HG03039 (cell line): ENCODE results near the gene AUTS2.

Experiments
- ATAC-seq: cut with Tn5 transposase; IDR thresholded peaks from one replicate; pipeline ENCODE4 v1.9.1; 2021; ENCODE audit warnings: mild to moderate bottlenecking, moderate library complexity; ENCODE audit not compliant: unreplicated experiment

The AUTS2 gene

DNA sequence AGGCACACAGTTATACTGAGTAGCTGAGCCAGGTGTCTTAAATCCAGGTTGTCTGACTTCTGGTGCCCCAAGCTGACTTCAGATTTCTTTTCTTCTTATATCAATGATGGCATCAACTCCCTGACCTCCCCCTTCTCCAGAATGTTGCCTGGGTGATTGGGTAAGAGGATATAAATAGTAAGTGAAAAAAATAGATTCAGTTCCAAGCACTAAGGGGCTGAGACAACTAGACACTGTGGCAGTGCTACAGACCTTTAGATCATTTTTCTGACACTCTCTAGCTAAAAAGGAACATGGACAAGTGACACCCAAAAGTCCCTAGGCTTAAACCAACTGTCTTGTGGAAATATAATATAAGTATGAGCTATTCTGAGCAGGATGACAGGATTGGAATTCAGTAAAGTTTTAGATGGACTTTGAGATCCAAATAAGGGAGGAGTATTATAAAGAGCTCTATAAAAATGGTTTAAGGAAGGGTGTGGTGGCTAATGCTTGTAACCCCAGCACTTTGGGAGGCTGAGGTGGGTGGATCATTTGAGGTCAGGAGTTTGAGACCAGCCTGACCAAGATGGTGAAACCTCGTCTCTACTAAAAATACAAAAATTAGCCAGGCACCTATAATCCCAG is 944.6 kb downstream of the AUTS2 start:
- no peak for ATAC-seq

DNA sequence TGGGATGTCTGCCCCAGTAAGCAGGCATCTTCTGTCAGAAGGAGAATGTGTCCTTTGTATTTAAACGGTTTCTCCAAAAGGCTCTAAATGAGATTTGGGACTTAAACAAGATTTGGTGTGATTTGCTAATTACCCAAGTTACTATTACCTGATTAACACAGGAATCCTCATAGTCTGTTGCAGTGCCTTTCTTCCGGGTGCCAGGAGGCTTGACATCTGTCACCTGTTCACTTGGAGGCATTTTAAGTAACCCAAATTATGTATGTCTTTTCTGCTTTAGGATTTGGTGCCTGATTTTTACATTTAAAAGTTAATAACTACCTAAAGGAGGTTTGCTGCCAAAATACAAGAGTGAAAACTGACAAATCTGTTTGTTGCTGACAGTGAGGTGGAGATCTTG is 945.7 kb downstream of the AUTS2 start:
- no peak for ATAC-seq

GRCh38 chr7:70545214-70545613 is 946.9 kb downstream of the AUTS2 start:
- ATAC-seq = no peak

DNA sequence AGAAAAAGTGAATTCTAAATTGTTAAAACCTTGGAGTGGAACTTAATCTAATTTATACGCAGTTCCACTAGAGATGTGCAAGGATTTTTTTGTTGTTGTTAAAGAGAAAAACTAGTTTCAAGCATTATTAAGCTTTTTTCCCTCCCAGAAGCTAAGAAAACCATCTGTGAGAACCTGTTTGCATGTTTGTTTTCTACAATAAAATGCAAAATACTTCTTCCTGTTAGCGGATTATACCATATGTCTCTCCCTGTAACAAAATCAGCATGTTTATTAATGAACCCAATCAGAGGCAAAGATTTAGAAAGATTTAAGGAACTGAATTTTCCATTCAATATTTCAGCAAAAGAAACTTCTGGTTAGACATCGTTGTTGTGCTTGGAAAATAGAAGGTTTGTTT is 953.9 kb downstream of the AUTS2 start:
- ATAC-seq = no peak

DNA sequence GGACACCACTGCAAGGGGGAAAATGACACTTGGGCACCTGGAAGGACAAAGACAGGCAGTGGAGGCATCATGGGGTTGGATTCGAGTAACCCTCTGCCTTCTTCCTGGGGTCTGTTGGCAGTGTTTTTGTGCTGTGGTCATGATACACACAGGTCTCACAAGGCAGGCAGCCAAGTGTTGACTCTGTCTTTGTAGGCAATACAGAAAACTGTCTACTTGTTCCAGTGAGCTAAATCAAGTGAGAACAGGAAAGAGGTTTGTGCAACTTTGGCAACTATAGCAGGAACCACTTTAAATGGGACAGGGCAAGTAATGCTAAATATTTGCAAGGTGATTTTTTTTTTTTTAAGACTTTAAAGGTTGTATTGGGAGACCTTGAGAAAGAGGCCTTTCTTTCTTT is 955.1 kb downstream of the AUTS2 start:
- ATAC-seq = no peak

GRCh38 chr7:70554646-70555045 is 956.4 kb downstream of the AUTS2 start:
- ATAC-seq = no peak

- ATAC-seq = no peak
Measured at GRCh38 chr7:70556761-70557160, 958.5 kb downstream of the AUTS2 start.

DNA sequence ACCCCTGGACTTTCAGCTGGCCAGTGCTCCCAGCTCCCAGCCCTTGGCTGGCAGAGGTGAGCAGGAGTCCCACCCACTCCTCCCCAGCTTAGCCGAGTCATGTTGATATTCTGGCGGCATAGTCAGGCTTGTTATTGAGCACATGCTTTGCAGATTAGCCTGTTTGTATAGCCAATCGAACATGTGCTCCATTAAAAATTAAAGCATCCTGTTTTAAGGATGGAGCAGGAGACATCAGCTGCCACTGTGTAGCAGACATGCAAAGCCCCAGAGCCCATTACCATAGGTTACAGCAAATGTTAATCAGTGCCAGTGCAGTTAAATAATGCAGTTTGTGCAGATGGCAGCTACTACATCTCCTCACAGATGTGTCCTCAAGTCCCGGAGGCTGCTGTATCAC is 959.1 kb downstream of the AUTS2 start:
- ATAC-seq = no peak

DNA sequence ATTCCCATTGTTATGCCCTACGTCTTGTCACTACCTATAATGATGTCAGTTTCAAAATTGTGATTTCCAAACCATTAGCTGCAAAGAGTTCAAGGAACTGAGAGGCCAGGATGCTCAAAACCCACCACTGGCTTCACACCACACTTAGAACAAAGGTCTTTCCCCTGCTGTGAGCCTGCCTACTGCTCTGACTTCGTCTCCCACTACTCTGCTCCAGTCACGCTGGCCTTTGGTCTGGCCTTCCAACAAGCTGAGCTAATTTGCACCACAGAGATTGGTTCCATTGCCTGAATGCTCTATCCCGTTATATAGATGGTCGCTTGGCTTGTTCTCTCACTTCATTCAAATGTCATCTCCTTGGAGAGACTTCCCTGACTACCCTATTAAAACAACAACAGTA is 961.5 kb downstream of the AUTS2 start:
- no peak for ATAC-seq

DNA sequence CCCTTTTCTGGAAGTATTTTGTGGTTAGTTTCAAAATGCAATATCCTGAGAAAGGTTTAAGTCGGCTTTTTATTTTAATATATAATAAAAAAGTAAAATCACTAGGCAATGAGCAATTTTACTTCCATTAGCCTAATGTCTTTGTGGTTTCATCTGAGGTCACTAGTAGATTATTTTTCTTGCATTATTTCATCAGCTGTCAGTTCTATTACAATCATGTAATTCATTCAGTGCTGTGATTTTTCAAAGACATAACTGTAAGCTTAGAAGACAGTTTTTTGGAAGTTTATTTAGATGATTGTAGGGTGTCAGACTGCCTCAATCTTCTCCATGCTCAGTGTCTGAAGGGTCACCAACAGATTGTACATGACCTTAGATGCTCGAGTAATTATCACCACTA is 965.7 kb downstream of the AUTS2 start:
- no peak for ATAC-seq

- no peak for ATAC-seq
Measured at GRCh38 chr7:70565721-70566370, 967.6 kb downstream of the AUTS2 start.

DNA sequence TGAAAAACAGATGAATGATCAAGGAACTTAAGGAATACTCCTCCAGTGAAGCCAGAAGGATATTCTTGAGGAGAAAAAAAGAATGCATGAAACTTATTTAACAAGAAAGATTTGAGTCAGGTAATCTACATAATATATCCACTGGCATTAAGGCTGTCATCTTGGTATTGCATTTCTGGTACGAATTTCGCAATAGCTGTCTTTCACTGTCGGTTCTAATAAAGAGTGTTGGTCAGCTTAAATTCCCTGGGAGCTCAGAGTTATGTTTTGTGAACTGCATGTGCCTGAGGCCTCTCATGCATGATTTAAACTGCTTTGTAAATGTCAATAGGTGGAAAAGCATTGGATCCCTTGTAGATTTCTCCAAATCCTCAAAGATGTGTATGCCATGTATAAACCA is 968.4 kb downstream of the AUTS2 start:
- no peak for ATAC-seq

DNA sequence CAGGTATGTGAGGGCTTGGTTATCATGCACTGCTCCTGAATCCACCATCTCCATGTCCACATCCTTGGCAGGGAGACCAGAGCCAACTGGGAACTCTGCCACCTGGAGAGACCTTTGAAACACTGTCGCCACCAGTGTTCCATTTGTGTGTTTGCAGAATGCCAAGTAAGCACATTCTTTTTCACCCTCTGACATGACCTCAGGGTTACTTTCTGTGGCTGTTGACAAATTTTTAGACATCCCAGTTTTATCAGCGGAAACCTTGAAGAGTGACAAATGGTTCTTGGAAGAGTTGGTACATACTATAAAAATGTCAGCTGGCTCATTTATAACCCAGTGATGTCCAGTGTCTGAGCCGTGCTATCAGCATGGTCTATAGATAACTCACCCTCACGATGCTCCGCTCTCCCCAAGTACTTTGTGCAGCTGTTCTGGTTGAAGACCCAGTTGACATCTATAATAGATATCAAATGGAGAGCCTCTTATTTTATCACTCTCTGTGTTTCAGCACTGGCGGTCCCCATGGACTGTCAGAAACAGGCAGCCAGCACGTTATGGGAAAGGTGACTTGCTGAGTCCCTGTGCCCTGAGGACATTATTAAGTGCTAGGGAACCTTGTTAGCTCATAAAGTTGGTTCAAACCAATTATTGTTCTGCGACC is 970.5 kb downstream of the AUTS2 start:
- ATAC-seq = no peak

- no peak for ATAC-seq
Measured at GRCh38 chr7:70569335-70569819, 971.1 kb downstream of the AUTS2 start.

GRCh38 chr7:70570029-70570428 is 971.8 kb downstream of the AUTS2 start:
- no peak for ATAC-seq

- ATAC-seq = no peak
Measured at GRCh38 chr7:70570961-70571360, 972.7 kb downstream of the AUTS2 start.

DNA sequence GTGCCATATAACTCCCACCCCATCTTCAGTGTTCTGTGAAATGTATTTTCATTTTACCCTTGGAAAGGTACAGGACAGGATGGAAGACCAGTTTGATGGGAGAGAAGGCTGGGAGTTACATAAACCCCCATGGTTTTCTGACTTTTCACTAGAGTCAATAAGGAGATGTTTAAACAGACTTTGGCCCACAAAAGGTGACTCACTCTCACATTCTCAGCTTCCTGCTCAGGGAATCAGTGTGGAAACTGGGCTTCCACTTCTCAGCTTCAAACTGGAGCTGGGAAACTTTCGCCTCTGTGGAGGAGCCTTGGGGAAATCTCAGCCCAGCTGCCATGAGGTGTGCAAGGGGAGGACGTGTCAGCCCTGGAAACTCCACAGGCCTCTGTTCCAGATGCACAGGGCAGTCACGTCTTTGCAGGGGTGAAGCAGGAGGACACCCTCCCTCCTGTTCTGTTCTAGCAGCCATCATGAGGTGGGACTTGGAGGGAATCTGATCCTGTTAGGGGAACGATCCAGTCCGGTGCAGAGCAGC is 973.2 kb downstream of the AUTS2 start:
- ATAC-seq = no peak

- ATAC-seq = no peak
Measured at GRCh38 chr7:70571961-70572360, 973.7 kb downstream of the AUTS2 start.

DNA sequence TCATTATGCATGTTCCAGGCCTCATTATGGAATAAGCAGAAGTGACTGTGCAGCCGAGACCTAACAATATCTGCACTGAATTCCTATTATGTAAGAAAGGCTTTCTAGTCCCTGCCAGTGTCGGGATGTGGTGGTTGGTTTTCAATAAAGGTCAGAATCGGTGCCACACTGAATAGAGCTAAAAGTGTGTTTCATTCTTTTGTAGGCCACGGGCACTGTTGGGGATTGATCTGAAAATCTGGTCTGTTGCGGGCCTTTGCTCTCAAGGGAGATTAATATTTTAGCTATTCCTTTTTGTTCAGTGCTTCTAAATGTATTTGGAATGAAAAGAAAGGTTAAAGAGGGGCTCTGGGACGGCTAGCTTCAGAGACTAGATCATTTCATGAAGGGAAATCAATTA is 974.3 kb downstream of the AUTS2 start:
- no peak for ATAC-seq

DNA sequence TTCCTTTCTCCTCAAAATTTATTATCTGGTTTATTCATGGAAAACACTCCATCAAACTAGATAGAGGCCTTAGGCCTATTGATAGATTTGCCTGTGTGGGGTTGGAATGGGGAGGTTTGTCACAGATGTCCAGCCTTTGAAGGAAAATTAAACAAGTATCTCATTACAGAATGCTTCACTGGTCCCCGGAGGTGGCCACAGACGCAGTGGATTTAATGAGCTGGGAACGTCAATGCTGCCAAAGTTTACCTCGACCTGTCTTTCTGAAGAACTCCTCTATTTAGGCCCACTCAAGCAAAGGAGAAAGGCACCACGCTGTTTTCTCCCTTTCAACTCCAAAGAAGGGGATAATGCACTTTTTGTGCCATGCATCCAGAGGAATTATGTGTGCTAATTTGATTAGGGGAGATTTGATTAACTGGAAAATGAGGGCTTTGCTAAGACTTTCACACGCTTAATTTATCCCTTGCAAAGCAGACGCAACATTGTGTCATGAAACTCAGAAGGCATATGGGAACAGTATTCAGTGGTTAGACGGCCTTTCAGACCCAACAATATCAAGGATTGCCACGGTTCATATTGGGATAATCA is 974.9 kb downstream of the AUTS2 start:
- no peak for ATAC-seq

DNA sequence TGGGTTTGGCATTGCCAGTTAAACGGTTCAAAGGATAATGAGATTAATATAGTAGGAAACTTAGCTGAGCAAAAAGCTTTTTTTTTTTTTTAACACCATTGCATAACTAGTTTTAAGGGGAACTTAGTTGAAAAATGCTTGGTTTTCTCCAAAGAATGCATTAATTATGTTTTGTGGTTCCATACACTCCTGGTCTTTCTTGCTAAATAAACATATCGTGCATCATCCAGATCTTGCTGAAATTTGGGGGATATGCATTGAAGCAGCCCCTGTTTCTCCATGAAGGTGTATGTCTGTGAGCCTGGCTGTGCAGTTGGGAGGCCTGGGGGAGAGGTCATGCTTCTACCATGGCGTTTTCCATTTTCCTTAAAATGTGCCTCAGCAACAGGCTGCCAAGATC is 975.4 kb downstream of the AUTS2 start:
- ATAC-seq = no peak
